Measurements from ENCODE around the gene POC1A. TPM values are rescaled to one million over a fixed set of nuclear protein-coding genes. Genes with fewer than 3 reads are reported as not detected.
A peak's percentile ranks its signal among the peaks of the same experiment; 100 is the strongest.

POC1A gene
- total RNA-seq, 4 donors from 2014 or later = 0.84 to 3.1 (median 2.4) TPM

GRCh38 chr3:52025453-52025852 is 128.8 kb downstream of the POC1A start:
- no peak for DNase-seq (ENCODE audit: low spot score in 2 of 2)
- Histone ChIP-seq H3K36me3 (no peaks in the 10 kb centered on the region), H3K27me3 (no peaks in the 10 kb centered on the region), H3K27ac (peak overlapping the region in 2 of 4 donors; percentile 41 to 45), H3K9me3 (no peaks in the 10 kb centered on the region), H3K4me1 (peaks cover 0 to 69% (median 29%) of the 10 kb centered on the region in 4 donors), H3K4me3 (no peak overlapping the region)
- TF ChIP-seq POLR2A (IDR thresholded peaks at IDR 0.05) (no peak), CTCF (IDR thresholded peaks at IDR 0.05) (no peak), EP300 (IDR thresholded peaks at IDR 0.05) (no peak)
- 73 to 86% methylated on average over 7 of the region's 7 CpGs for WGBS, 2 donors

Other genes with a start within 250 kb of the POC1A start
- 10 to 100 TPM; 14.9 to 32.9 (median 21.3) TPM for gene RRP9, start 212.5 kb downstream of the POC1A start, total RNA-seq
- 10 to 100 TPM; 19.9 to 55.9 (median 40.6) TPM for gene PARP3, start 212.1 kb downstream of the POC1A start, total RNA-seq
- 1 to 10 TPM in 1 of 4 donors, under 1 TPM in 1, not detected in 2; 0.87 to 1.0 TPM for gene GPR62, start 199.0 kb downstream of the POC1A start, total RNA-seq
- 1,000 to 10,000 TPM in 2 of 4 donors, 100 to 1,000 TPM in 2; 838 to 1,216 (median 1,000) TPM for gene PCBP4, start 187.0 kb downstream of the POC1A start, total RNA-seq
- gene ABHD14B, start 180.4 kb downstream of the POC1A start, total RNA-seq = 10 to 100 TPM; 37.5 to 61.4 (median 50.0) TPM
- 10 to 100 TPM; 20.1 to 52.7 (median 22.6) TPM for gene ABHD14A, start 179.4 kb downstream of the POC1A start, total RNA-seq
- 10 to 100 TPM; 32.2 to 61.0 (median 45.6) TPM for gene ACY1, start 170.9 kb downstream of the POC1A start, total RNA-seq
- 1,000 to 10,000 TPM in 3 of 4 donors, 100 to 1,000 TPM in 1; 809 to 1,472 (median 1,336) TPM for gene RPL29, start 158.5 kb downstream of the POC1A start, total RNA-seq
- gene DUSP7, start 97.9 kb downstream of the POC1A start, total RNA-seq = 10 to 100 TPM in 3 of 4 donors, 1 to 10 TPM in 1; 8.1 to 15.0 (median 11.5) TPM
- gene ALAS1, start 43.7 kb upstream of the POC1A start, total RNA-seq = 10 to 100 TPM; 26.1 to 37.1 (median 32.0) TPM
- under 1 TPM in 2 of 4 donors, not detected in 2; 0.30 to 0.39 TPM for gene TLR9, start 71.2 kb upstream of the POC1A start, total RNA-seq
- gene TWF2, start 84.7 kb upstream of the POC1A start, total RNA-seq = 10 to 100 TPM; 59.2 to 72.9 (median 60.4) TPM
- gene PPM1M, start 91.3 kb upstream of the POC1A start, total RNA-seq = 10 to 100 TPM; 25.8 to 35.1 (median 27.8) TPM
- gene WDR82, start 124.2 kb upstream of the POC1A start, total RNA-seq = 10 to 100 TPM; 42.1 to 52.9 (median 48.6) TPM
- 10 to 100 TPM in 3 of 4 donors, 1 to 10 TPM in 1; 5.4 to 27.1 (median 19.9) TPM for gene GLYCTK, start 133.4 kb upstream of the POC1A start, total RNA-seq
- 10 to 100 TPM; 12.0 to 26.1 (median 15.5) TPM for gene DNAH1, start 161.9 kb upstream of the POC1A start, total RNA-seq